K562 (cell line): ENCODE measurements around the gene ATP13A4. TPM values are rescaled to one million over a fixed set of nuclear protein-coding genes. Genes with fewer than 3 reads are reported as not detected.
A peak's percentile ranks its signal among the peaks of the same experiment; 100 is the strongest.

Source experiments
- CC2D1A ChIP-seq: fragments of 450-650 bp; IDR thresholded peaks from 2 replicates; pipeline ENCODE4 v1.6.1; 2017; ENCODE audit warnings: mild to moderate bottlenecking
- CXXC5 ChIP-seq: fragments of 250-450 bp; sonication (Bioruptor Pico); IDR thresholded peaks from 2 replicates; pipeline ENCODE4 v1.8.0; 2022; ENCODE audit warnings: inconsistent platforms, mild to moderate bottlenecking, moderate library complexity
- EHMT2 ChIP-seq: fragments of 450-650 bp; IDR thresholded peaks from 2 replicates; pipeline ENCODE4 v1.6.1; 2018; ENCODE audit warnings: antibody characterized with exemption
- FIP1L1 ChIP-seq: fragments of 200-400 bp; formaldehyde crosslinking; IDR thresholded peaks from 2 replicates; pipeline ENCODE4 v1.6.1; 2018; ENCODE audit warnings: mild to moderate bottlenecking, low read depth, low read length; ENCODE audit not compliant: poor library complexity, severe bottlenecking
- GATAD2A ChIP-seq: fragments of 450-650 bp; IDR thresholded peaks from 2 replicates; pipeline ENCODE4 v1.6.1; 2017
- GTF2E2 ChIP-seq: fragments of 200-800 bp; sonication (Bioruptor generic); IDR thresholded peaks from 2 replicates; pipeline ENCODE4 v1.6.1; 2016; ENCODE audit warnings: missing genetic modification characterization, missing compliant biosample characterization
- HNRNPK ChIP-seq: fragments of 200-400 bp; formaldehyde crosslinking; IDR thresholded peaks from one replicate; pipeline ENCODE4 v1.6.1; 2018; ENCODE audit warnings: mild to moderate bottlenecking, low read depth, low read length; ENCODE audit not compliant: poor library complexity, severe bottlenecking
- MEF2A ChIP-seq: IDR thresholded peaks from 2 replicates; pipeline ENCODE4 v1.6.1; 2011; ENCODE audit warnings: low read depth, mild to moderate bottlenecking, low read length, moderate library complexity; ENCODE audit not compliant: control insufficient read depth
- MEF2D ChIP-seq: conservative IDR thresholded peaks from 2 replicates; pipeline ENCODE4 v1.6.1; 2016; ENCODE audit warnings: low read depth, missing genetic modification characterization, missing compliant biosample characterization
- MIER1 ChIP-seq: fragments of 450-650 bp; IDR thresholded peaks from 2 replicates; pipeline ENCODE4 v1.6.1; 2016; ENCODE audit warnings: antibody characterized with exemption, mild to moderate bottlenecking, low read depth
- NCOA2 ChIP-seq, 2 experiments: fragments of 450-650 bp; IDR thresholded peaks; 2 replicates each; pipeline ENCODE4 v1.6.1; 2018; ENCODE audit warnings: mild to moderate bottlenecking in 2 of 2, moderate library complexity in 1 of 2; ENCODE audit not compliant: partially characterized antibody in 2 of 2
- NFE2L1 ChIP-seq: fragments of 450-650 bp; IDR thresholded peaks from 2 replicates; pipeline ENCODE4 v1.6.1; 2016; ENCODE audit warnings: missing genetic modification characterization, low read depth, mild to moderate bottlenecking, missing compliant biosample characterization, moderate library complexity, borderline replicate concordance
- PCBP2 ChIP-seq: fragments of 200-400 bp; formaldehyde crosslinking; IDR thresholded peaks from 2 replicates; pipeline ENCODE4 v1.6.1; 2018; ENCODE audit warnings: low read length, low read depth, mild to moderate bottlenecking, moderate library complexity; ENCODE audit not compliant: poor library complexity, severe bottlenecking
- PHB ChIP-seq: fragments of 250-450 bp; sonication (Bioruptor Pico); IDR thresholded peaks from 2 replicates; pipeline ENCODE4 v1.5.0; 2021
- POLR2A ChIP-seq: fragments of 450-650 bp; conservative IDR thresholded peaks from 2 replicates; pipeline ENCODE4 v1.6.1; 2016
- POLR2AphosphoS2 ChIP-seq: IDR thresholded peaks from 2 replicates; pipeline ENCODE4 v1.6.1; 2012; ENCODE audit warnings: low read length, improper control_type of control experiment
- RHOXF2B ChIP-seq: fragments of 250-450 bp; sonication (Bioruptor Pico); conservative IDR thresholded peaks from 2 replicates; pipeline ENCODE4 v1.5.1; 2021
- SMAD4 ChIP-seq: fragments of 250-450 bp; sonication (Bioruptor Pico); conservative IDR thresholded peaks from 2 replicates; pipeline ENCODE4 v1.8.0; 2021; ENCODE audit warnings: inconsistent platforms, mild to moderate bottlenecking, moderate library complexity
- TEAD2 ChIP-seq: fragments of 450-650 bp; IDR thresholded peaks from 2 replicates; pipeline ENCODE4 v1.6.1; 2016; ENCODE audit warnings: missing genetic modification characterization, control low read depth, missing compliant biosample characterization
- ZFP1 ChIP-seq: fragments of 450-650 bp; formaldehyde crosslinking; IDR thresholded peaks from 2 replicates; pipeline ENCODE4 v1.4.0; 2020; ENCODE audit warnings: mild to moderate bottlenecking, mixed read lengths
- ZNF384 ChIP-seq: IDR thresholded peaks from 2 replicates; pipeline ENCODE4 v1.6.1; 2012; ENCODE audit warnings: low read depth, low read length, improper control_type of control experiment
- ZZZ3 ChIP-seq: fragments of 450-650 bp; IDR thresholded peaks from 2 replicates; pipeline ENCODE4 v1.6.1; 2016; ENCODE audit warnings: antibody characterized with exemption, mild to moderate bottlenecking, moderate library complexity
- polyA plus RNA-seq, 8 experiments: library from polyadenylated mRNA; depleted of rRNA in 4 of 8; stranded (reverse) in 5 of 8; unstranded in 3 of 8; fragments of >200 nt; fragmentation: Nextera tagmentation in 2 of 8; fragmentation: Illumina TruSeq in 1 of 8; extraction: Ambion mirVana in 2 of 8; extraction: Trizol in 1 of 8; gene quantifications; 2 replicates each; pipeline versions ENCODE4 v1.2.1 to v1.2.3, GENCODE V29; 2011 to 2014; ENCODE audit warnings: inconsistent platforms in 1 of 8, missing spikeins in 1 of 8
- total RNA-seq, 7 experiments: library from RNA; depleted of rRNA in 6 of 7; stranded (reverse); fragments of >200 nt in 6 of 7; fragmentation: Illumina TruSeq in 2 of 7; extraction: Trizol in 2 of 7; gene quantifications; 2 replicates each; pipeline versions ENCODE4 v1.2.1 to v1.2.3, GENCODE V29; 2011 to 2021; ENCODE audit warnings: low replicate concordance in 1 of 7
- TF ChIP-seq, protein P1 (sequence below): sonication (generic); formaldehyde crosslinking; IDR thresholded peaks from 2 replicates; pipeline ENCODE4 v1.8.0; 2022; ENCODE audit warnings: mild to moderate bottlenecking, missing genetic modification reagents
- TF ChIP-seq, protein P2 (sequence below): fragments of 450-650 bp; conservative IDR thresholded peaks from 2 replicates; pipeline ENCODE4 v1.6.1; 2016; ENCODE audit warnings: missing genetic modification characterization, low read depth, mild to moderate bottlenecking, control low read depth, missing compliant biosample characterization
- TF ChIP-seq, protein P3 (sequence below): fragments of 250-450 bp; sonication (Bioruptor Pico); IDR thresholded peaks from 2 replicates; pipeline ENCODE4 v1.4.0; 2020; ENCODE audit warnings: mild to moderate bottlenecking, moderate library complexity

The ATP13A4 gene
- total and polyA plus RNA-seq, 9 of the 15 experiments (the other 6 are each of a cell fraction or from before 2014, with no cell fraction given), result 0.03 to 0.14 (median 0.07) TPM; not detected in 6

DNA sequence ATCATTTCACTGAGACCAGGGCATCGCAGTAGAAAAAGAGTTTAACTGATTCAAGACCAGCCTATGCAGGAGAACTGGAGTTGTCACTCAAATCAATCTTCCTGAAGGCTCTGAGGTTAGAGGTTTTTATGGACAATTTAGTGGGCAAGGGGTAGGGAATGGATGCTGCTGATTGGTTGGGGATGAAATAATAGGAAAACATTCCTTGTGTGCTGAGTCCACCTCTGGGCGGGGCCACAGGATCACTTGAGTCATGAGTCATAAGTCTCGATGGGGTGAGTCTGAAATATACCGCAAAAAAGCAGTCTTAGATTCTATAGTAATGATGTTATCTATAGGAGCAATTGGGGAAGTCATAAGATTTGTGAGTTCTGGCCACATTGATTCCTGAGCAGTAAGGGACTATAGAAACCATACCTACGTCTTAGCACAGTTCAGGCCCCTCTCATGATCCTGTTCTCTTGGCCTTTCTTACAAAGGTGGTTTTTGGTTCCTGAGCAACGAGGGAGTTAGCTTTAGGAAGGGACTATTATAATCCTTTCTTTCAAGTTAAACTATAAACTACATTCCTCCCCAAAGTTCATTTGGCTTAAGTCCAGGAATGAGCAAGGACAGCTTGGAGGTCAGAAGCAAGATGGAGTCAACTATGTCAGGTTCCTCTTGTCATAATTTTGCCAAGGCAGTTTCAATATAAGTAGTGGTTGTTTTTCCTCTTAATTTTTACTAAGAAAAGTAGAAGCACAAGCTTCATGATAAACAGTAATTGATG lies 35.6 kb upstream of the ATP13A4 start (continued):
- TF ChIP-seq, protein P1, sequence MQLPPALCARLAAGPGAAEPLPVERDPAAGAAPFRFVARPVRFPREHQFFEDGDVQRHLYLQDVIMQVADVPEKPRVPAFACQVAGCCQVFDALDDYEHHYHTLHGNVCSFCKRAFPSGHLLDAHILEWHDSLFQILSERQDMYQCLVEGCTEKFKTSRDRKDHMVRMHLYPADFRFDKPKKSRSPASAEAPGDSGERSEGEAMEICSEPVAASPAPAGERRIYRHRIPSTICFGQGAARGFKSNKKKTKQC (CRISPR knock-in tag), result no peak
- TF ChIP-seq PCBP2 (no peak), TEAD2 (tag) (peak; percentile 77), GATAD2A (peak; percentile 52; the same call in 1 of the 2 replicates), HNRNPK (no peak), ZNF384 (no peak), ZFP1 (peak; percentile 63; the same call in 1 of the 2 replicates), SMAD4 (CRISPR knock-in tag) (peak; percentile 94), ZZZ3 (no peak), PHB (no peak), POLR2A (no peak), POLR2AphosphoS2 (no peak), MEF2A (no peak), FIP1L1 (no peak), RHOXF2B (CRISPR knock-in tag) (no peak), NFE2L1 (peak; percentile 45; the same call in 1 of the 2 replicates), CC2D1A (no peak), CXXC5 (peak; percentile 75), GTF2E2 (tag) (peak; percentile 83; the same call in 1 of the 2 replicates), MIER1 (no peak), MEF2D (peak; percentile 90), NCOA2 (IDR thresholded peaks at IDR 0.05; ENCODE audit: partially characterized antibody in 2 of 2) (no peak), EHMT2 (no peak)
- TF ChIP-seq, protein P2, sequence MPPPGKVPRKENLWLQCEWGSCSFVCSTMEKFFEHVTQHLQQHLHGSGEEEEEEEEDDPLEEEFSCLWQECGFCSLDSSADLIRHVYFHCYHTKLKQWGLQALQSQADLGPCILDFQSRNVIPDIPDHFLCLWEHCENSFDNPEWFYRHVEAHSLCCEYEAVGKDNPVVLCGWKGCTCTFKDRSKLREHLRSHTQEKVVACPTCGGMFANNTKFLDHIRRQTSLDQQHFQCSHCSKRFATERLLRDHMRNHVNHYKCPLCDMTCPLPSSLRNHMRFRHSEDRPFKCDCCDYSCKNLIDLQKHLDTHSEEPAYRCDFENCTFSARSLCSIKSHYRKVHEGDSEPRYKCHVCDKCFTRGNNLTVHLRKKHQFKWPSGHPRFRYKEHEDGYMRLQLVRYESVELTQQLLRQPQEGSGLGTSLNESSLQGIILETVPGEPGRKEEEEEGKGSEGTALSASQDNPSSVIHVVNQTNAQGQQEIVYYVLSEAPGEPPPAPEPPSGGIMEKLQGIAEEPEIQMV, result peak; percentile 88
- TF ChIP-seq, protein P3, sequence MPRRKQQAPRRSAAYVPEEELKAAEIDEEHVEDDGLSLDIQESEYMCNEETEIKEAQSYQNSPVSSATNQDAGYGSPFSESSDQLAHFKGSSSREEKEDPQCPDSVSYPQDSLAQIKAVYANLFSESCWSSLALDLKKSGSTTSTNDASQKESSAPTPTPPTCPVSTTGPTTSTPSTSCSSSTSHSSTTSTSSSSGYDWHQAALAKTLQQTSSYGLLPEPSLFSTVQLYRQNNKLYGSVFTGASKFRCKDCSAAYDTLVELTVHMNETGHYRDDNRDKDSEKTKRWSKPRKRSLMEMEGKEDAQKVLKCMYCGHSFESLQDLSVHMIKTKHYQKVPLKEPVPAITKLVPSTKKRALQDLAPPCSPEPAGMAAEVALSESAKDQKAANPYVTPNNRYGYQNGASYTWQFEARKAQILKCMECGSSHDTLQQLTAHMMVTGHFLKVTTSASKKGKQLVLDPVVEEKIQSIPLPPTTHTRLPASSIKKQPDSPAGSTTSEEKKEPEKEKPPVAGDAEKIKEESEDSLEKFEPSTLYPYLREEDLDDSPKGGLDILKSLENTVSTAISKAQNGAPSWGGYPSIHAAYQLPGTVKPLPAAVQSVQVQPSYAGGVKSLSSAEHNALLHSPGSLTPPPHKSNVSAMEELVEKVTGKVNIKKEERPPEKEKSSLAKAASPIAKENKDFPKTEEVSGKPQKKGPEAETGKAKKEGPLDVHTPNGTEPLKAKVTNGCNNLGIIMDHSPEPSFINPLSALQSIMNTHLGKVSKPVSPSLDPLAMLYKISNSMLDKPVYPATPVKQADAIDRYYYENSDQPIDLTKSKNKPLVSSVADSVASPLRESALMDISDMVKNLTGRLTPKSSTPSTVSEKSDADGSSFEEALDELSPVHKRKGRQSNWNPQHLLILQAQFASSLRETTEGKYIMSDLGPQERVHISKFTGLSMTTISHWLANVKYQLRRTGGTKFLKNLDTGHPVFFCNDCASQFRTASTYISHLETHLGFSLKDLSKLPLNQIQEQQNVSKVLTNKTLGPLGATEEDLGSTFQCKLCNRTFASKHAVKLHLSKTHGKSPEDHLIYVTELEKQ (CRISPR knock-in tag), result peak; percentile 86
